ENCODE data around the gene MEIKIN.
"Not testable (repeated sequence)": the region's sequence is repeated elsewhere in the genome, so short reads cannot be mapped to it uniquely, and the experiment has no call there.

The MEIKIN gene

DNA sequence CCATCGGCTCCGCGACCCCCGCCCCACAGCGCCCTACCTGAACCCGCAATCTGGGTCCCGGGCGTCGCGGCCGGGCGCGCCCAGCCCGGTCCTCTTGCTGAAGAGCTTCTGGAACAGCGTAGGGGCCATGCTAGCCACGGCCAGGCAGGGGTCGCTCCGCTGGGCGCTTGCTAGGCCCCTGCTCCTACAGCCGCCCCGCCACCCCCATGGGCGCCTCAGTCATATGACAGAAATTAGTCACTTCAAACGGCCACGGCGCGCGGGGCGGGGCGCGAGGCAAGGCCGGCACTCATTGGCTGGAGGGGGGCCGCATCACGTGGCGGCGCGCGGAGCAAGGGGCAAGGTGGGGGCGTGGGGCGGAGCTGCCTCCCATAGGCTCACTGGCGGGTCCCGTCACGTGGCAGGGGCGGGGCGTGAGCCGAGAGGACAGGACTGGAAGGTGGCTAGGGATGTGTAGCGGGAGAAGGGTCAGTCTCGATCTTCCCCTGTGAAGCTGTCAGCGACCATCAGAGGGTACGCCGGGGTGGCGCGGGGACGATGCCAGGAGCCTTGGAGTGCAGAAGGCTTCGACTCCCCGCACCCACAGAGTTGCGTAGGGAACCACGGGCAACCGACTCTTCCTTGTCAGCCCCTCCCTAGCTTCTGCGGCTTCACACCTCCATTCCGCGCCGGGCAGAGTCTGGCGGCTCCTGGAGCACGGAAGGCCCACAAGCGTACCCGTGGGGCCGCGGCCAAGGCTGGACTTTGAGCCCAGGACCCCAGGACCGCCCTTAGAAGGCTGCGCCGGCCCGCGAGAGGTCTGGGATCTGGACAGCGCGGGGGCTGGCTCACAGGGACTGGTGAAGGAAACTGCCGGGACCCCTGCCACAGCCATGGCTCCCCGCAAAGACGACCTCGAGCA, 148.4 kb downstream of the MEIKIN start, which contains the start of gene FNIP1:
TSS of gene FNIP1 (minus strand) at position 225 of the 901 bp plus-strand sequence. CDS start at position 129, 96 bp downstream.
- DNase-seq, result peak; percentile 70

- DNase-seq, result no peak
These were observed 149.3 kb downstream of the MEIKIN start for GRCh38 chr5:131795879-131796792.

DNA sequence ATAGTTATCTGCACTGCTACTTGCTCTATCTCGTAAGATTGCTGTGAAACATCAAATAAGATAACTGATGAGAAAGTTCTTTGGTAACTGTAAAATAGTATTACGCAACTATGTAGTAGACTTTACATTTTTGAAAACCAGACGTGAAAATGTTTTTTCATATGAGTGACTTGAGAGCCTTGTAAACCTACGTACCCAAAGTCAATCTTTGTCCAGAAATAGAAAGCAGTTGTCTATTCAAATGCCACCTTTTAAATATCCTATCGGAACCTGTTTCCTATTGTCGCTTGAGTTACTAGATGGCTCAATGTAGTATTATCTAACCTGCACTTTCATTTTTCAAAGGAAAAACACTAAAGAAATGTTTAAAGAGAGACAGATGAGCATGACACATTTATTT, 150.2 kb downstream of the MEIKIN start:
- DNase-seq, result no peak

DNA sequence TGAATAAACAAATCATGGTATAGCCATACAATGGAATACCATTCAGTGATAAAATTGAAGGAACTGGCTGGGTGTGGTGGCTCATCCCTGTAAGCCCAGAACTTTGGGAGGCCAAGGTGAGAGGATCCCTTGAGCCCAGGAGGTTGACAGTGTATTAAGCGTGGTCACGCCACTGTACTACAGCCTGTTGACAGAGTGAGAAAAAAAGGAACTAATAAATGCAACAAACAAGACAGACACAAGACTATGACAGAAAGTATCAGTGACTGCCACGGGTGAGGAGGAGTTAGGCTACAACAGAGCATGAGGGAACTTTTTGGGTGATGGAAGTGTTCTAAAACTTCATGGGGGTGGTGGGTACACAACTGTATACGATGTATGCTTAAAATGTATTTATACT, 150.9 kb downstream of the MEIKIN start:
- no peak for DNase-seq

DNA sequence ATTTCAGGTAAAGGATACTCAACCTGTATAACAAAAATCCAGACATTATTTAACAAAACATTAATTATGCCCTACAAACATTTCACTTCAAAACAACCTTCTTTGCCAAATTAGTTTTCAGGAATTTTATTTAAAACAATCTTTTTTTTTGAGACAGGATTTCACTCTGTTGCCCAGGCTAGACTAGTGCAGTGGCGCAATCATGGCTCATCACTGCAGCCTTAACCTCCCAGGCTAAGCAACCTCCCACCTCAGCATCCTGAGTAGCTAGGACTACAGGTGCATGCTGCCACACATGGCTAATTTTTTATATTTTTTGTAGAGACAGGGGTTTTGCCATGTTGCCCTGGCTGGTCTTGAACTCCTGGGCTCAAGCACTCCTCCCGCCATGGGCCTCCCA, 152.6 kb downstream of the MEIKIN start:
- DNase-seq, result no peak

- DNase-seq, result no peak
These were observed 153.6 kb downstream of the MEIKIN start for GRCh38 chr5:131791866-131792265.

DNA sequence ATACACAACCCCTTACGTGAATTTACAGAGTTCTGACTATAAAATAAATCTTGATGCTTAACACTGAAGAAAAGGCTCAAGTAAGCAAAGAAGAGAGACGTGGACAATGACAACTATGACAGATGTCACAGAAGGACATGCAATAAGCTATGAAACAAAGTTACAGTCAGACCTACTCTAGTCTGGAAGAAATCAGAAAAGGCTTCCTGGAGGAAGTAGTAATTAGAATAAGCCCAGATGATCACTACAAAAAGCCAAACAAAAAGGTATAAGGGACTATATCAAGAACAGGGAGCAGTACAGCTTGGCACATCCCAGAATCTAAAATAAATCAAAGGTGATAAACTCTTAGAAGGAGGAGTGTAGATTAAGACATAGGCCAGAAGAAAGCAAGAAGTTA, 154.9 kb downstream of the MEIKIN start:
- no peak for DNase-seq

- DNase-seq, result no peak
These were observed 155.7 kb downstream of the MEIKIN start for GRCh38 chr5:131789765-131790164.

- DNase-seq, result no peak
These were observed 157.7 kb downstream of the MEIKIN start for GRCh38 chr5:131787736-131788135.

GRCh38 chr5:131786900-131787692, 158.4 kb downstream of the MEIKIN start:
- no peak for DNase-seq

GRCh38 chr5:131786036-131786435, 159.4 kb downstream of the MEIKIN start:
- DNase-seq, result no peak

DNA sequence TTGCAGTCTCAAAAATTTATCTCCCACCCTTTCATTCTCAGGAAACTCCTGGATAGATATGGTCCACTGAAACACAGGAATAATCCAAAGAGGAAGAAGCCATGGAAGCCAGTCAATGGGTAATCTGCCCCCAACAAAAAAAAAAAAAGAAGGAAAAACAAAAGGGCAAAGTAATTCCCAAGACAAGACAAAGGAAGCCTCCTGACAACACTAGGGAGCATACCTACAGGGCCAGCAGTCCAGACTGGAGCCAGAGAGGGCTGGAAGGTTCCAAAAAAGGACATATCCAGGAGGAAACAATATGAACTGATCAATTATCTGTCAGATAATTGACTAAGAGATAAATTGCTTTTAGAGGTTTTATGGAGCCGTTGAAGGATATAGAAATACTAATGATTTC, 161.6 kb downstream of the MEIKIN start:
- DNase-seq, result no peak

DNA sequence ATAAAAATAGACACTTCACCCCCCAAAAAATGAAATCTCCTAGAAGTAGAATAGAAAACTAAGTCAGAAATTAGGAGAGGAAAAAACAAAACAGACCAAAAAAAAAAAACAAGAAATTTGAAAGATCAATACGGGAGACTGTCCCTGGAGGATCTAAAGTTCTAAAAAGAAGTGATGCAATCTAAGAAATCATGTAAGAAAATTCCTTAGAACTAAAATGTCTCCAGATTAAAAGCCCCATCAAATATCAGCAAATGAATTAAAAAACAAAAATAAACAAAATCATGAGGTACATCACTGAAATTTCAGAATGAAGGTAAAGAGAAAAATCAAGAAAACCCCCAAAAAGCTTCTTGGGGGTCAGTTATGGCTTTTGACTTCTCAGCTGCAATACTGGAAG, 162.1 kb downstream of the MEIKIN start:
- no peak for DNase-seq

GRCh38 chr5:131782717-131783116, 162.7 kb downstream of the MEIKIN start:
- DNase-seq, result no peak

GRCh38 chr5:131778141-131778540, 167.3 kb downstream of the MEIKIN start:
- not testable (repeated sequence) for DNase-seq

DNA sequence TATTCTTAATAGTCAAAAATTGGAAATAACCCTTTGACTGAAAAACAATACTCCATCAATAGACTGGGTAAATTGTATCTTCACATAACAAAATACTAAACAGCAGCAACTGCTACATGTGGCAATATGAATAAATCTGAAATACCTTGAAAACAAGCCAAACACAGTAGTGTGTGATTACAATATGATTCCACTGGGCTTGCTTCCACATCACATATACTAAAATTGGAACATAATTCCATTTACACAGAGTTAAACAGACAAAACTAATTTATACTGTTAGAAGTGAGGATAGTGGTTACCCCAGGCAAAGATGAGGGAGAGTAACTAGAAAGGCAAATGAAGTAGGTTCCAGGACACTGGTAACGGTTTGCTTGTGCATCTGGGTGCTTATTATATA, 169.0 kb downstream of the MEIKIN start:
- DNase-seq, result no peak

DNA sequence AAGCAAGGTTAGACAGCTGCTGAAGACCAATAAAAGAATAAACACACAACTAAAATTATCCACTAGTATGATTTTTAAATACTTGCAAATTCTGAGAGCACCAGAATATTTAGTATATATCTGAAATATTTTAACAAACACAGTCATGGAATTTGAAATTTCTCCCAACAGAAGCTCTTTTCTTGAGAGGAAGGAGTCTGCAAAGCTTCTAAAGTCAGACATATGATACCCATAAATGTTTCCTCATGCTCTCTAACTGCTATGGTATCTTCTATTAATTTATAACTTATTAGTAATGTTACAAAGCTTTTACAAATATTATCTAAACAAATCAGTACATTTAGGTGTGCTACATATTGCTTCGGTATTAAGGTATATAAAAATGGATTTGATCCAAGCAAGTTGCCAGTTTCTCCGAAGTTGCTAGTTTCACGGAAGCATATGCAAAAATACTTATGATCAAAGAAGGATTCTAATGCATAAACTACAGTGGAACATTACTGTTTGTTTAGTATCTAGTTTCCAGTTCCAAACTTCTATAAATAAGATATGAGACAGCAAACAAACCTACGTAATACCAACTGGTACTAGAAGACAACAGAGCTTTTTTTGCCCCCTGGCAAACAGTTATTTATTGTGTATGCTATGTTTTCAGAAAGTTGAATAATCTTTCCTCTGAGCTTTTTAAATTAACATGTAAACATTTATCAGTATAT, 170.7 kb downstream of the MEIKIN start:
- no peak for DNase-seq

GRCh38 chr5:131773805-131774204, 171.7 kb downstream of the MEIKIN start:
- no peak for DNase-seq

DNA sequence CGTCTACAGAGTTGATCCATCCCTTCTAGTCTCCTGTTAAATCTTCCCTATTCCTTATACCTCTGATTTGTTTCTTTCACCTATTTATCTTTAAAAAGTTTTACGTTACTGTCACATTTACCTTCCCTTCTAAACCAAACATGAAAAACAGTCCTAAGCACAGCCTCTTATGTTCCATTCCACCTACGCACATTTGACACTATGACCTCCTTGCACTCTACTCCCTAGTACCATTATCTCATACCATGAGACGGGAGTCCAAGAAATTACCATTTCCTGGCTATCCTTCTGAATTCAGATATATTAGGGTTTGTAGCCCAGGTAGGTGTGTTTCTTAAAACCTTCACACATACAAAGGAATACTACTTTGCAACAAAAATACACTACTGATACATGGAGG, 173.8 kb downstream of the MEIKIN start:
- DNase-seq, result no peak

DNA sequence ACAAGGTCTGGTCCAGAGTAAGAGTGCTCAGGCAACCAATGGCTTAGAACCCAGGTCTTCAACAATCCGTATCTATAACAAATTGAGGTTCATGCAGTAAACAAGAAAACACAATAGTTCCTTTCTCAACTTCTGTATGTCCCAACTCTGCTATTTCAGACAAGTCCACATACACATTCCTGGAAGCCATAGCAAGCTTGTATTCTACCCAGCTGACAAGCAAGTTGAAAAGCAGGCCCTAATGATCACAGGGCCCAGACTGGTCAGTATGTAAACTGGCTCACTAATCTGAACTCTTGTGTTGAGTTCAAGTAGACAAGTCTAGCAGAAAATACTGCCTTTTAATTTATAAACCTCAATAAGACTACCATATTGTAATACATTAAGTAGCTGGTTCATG, 175.5 kb downstream of the MEIKIN start:
- DNase-seq, result no peak

GRCh38 chr5:131769336-131769735, 176.1 kb downstream of the MEIKIN start:
- no peak for DNase-seq

GRCh38 chr5:131767891-131768290, 177.6 kb downstream of the MEIKIN start:
- DNase-seq, result no peak
